Heart right ventricle (tissue), 16 donors: ENCODE data around the gene TMEFF2. TPM values are rescaled to one million over a fixed set of nuclear protein-coding genes. Genes with fewer than 3 reads are reported as not detected.

Experiments used
- ATAC-seq, 8 donors: fragments of 200-7000 bp; cut with Tn5 transposase; one replicate each; pipeline ENCODE4 v1.9.1; 2020; ENCODE audit warnings: mild to moderate bottlenecking in 8 of 8, moderate library complexity in 8 of 8, moderate number of reproducible peaks in 1 of 8
- DNase-seq, 2 donors: peaks; one replicate each; pipeline ENCODE4 v3.0.0-alpha.2; 2020
- H3K27ac ChIP-seq, 10 donors: fragments of 200-600 bp; sonication (generic) in 2 of 10; one replicate each; pipeline versions ENCODE4 v1.5.0 to v1.8.0; 2020 to 2022; ENCODE audit warnings: mild to moderate bottlenecking in 3 of 10
- H3K27me3 ChIP-seq, 7 donors: fragments of 200-600 bp; one replicate each; pipeline ENCODE4 v1.8.0; 2021 to 2022; ENCODE audit warnings: mild to moderate bottlenecking in 2 of 7
- H3K36me3 ChIP-seq, 9 donors: fragments of 200-600 bp; sonication (generic) in 1 of 9; one replicate each; pipeline versions ENCODE4 v1.5.0 to v1.8.0; 2020 to 2022; ENCODE audit warnings: mild to moderate bottlenecking in 2 of 9
- H3K4me1 ChIP-seq, 9 donors: fragments of 200-600 bp; sonication (generic) in 1 of 9; one replicate each; pipeline versions ENCODE4 v1.5.0 to v1.8.0; 2020 to 2022; ENCODE audit warnings: mild to moderate bottlenecking in 4 of 9
- H3K4me3 ChIP-seq, 10 donors: fragments of 200-600 bp; sonication (generic) in 2 of 10; one replicate each; pipeline versions ENCODE4 v1.5.0 to v1.8.0; 2020 to 2022; ENCODE audit warnings: mild to moderate bottlenecking in 7 of 10, moderate library complexity in 2 of 10
- H3K9me3 ChIP-seq, 11 donors: fragments of 200-600 bp in 10 of 11; sonication (generic) in 2 of 11; one replicate each; pipeline versions ENCODE4 v1.5.0 to v1.8.0; 2013 to 2022; ENCODE audit warnings: mild to moderate bottlenecking in 2 of 11, control low read depth in 1 of 11, moderate library complexity in 1 of 11
- CTCF ChIP-seq, 9 donors: fragments of 200-600 bp; sonication (generic) in 2 of 9; IDR thresholded peaks; one replicate each; pipeline versions ENCODE4 v1.5.0 to v1.8.0; 2021 to 2022; ENCODE audit warnings: antibody characterized with exemption in 9 of 9, mild to moderate bottlenecking in 5 of 9, moderate library complexity in 1 of 9
- WGBS, 2 donors: extraction: QIAGEN DNeasy Blood & Tissue Kit; methylation state at CpG; one replicate each; pipeline ENCODE4 v1.1.7; 2013; ENCODE audit warnings: inconsistent platforms in 1 of 2; 5-methylcytosine and 5-hydroxymethylcytosine counted together
- intact Hi-C, 10 donors: fragments of 100-400 bp; cut with DNase I; formaldehyde crosslinking; loops; one replicate each; pipeline versions ENCODE4 v1.11.1 to v1.14.2; 2022
- polyA plus RNA-seq, 2 donors: library from polyadenylated mRNA; stranded (reverse); fragments of 200-250 nt; gene quantifications; one replicate each; pipeline ENCODE4 v1.2.3, GENCODE V29; 2013
- total RNA-seq, 10 donors: library from RNA; stranded (reverse); fragmentation: NEBNext Ultra II Directional in 3 of 10; extraction: Animal tissue kit (Norgen Biotek cat#: 25700) in 3 of 10; gene quantifications; one replicate each; pipeline versions ENCODE4 v1.2.1 to v1.2.4, GENCODE V29; 2021 to 2023
- donor health status: Arrhythmogenic right ventricular cardiomyopathy.
- donor health status: ischemic (EF 13 %, LVEDD 7.1; RV severe dilation, severe dysfunction).
- donor health status: healthy with polysubstance abuse.
- donor health status: DM: no; HTN: yes; CAD: no.
- donor health status: DM: no; HTN: no; CAD: no.
- donor health status: ischemic (EF 25% LVEDD 6.9; RV normal size, moderate dysfunction).
- donor health status: ischemic (EF 25% LVEDD 5.7; RV mildly dilated, moderate dysfunction).
- donor health status: healthy.
- donor health status: DM: yes; HTN: yes; CAD: no.
- donor health status: Ischemic cardiomyopathy.
- donor health status: ischemic (EF 35%, LVEDD 5.7; RV mildly dilated, moderate dysfunction).
- donor health status: nonischemic (EF 11% LVEDD 7.7; RV severe dilation, severe dysfunction).
- donor health status: DM: yes; HTN: yes; CAD: no.
- donor health status: PGD.
- donor health status: ischemic (EF 29% LVEDD 5.4; RV normal size, mild dysfunction).
- donor health status: nonischemic (EF 23%, LVEDD 6.1; RV moderate dilation, normal function).

The TMEFF2 gene
- total and polyA plus RNA-seq, 12 donors, result 0.09 to 0.41 (median 0.17) TPM; not detected in 8

- no peak overlapping the region for H3K27ac ChIP-seq
- intact Hi-C loops, result no loop called here
- no peak for TF ChIP-seq CTCF (IDR thresholded peaks at IDR 0.05)
- no peaks in the 10 kb centered on the region for H3K4me1 ChIP-seq
- no peaks in the 10 kb centered on the region for H3K27me3 ChIP-seq
- DNase-seq (no peak), ATAC-seq (no peak)
- peaks cover 0 to 4% (median 0%) of the 10 kb centered on the region in 11 donors for H3K9me3 ChIP-seq
- H3K36me3 ChIP-seq, result no peaks in the 10 kb centered on the region
- no peak overlapping the region for H3K4me3 ChIP-seq
Measured at GRCh38 chr2:192215096-192215877, 20.6 kb upstream of the TMEFF2 start.

GRCh38 chr2:192208848-192209247, 14.1 kb upstream of the TMEFF2 start:
- intact Hi-C loops, result loop anchor here in 1 of 10 donors (1.0 kb wide), 1 partner anchor 47 kb away; no protein-coding TSS in a partner anchor

GRCh38 chr2:192206399-192206798, 11.7 kb upstream of the TMEFF2 start:
- DNase-seq (no peak), ATAC-seq (no peak)
- Histone ChIP-seq H3K27ac (no peak overlapping the region), H3K9me3 (no peaks in the 10 kb centered on the region), H3K36me3 (no peaks in the 10 kb centered on the region), H3K4me1 (no peaks in the 10 kb centered on the region), H3K27me3 (peaks cover 0 to 16% (median 7%) of the 10 kb centered on the region in 7 donors), H3K4me3 (no peak overlapping the region)
- intact Hi-C loops, result no loop called here
- 82 to 87% methylated on average over 9 of the region's 9 CpGs for WGBS, 2 donors
- no peak for TF ChIP-seq CTCF (IDR thresholded peaks at IDR 0.05)

More at GRCh38 chr2:192208848-192209247, 14.1 kb upstream of the TMEFF2 start:
- TF ChIP-seq CTCF (IDR thresholded peaks at IDR 0.05), result no peak
- peaks cover 0 to 4% (median 0%) of the 10 kb centered on the region in 11 donors for H3K9me3 ChIP-seq
- no peak overlapping the region for H3K27ac ChIP-seq
- DNase-seq, result no peak
- H3K36me3 ChIP-seq, result no peaks in the 10 kb centered on the region
- no peak for ATAC-seq
- H3K4me1 ChIP-seq, result no peaks in the 10 kb centered on the region
- H3K4me3 ChIP-seq, result no peak overlapping the region
- no peaks in the 10 kb centered on the region for H3K27me3 ChIP-seq

- Histone ChIP-seq H3K4me1 (no peaks in the 10 kb centered on the region), H3K9me3 (no peaks in the 10 kb centered on the region), H3K36me3 (no peaks in the 10 kb centered on the region), H3K27ac (no peak overlapping the region), H3K4me3 (no peak overlapping the region), H3K27me3 (peaks cover 0 to 40% (median 32%) of the 10 kb centered on the region in 7 donors)
- no peak for TF ChIP-seq CTCF (IDR thresholded peaks at IDR 0.05)
- whole genome bisulfite sequencing, 2 donors, result 84 to 86% methylated on average over 1 of the region's 1 CpG
- ATAC-seq (no peak), DNase-seq (no peak)
- intact Hi-C loops, result no loop called here
Measured at GRCh38 chr2:192203876-192204275, 9.1 kb upstream of the TMEFF2 start.
